ENCODE measurements around the gene GNA15.

GNA15 gene

GRCh38 chr19:3106509-3107141 is 29.2 kb upstream of the GNA15 start:
- no peak for DNase-seq

DNA sequence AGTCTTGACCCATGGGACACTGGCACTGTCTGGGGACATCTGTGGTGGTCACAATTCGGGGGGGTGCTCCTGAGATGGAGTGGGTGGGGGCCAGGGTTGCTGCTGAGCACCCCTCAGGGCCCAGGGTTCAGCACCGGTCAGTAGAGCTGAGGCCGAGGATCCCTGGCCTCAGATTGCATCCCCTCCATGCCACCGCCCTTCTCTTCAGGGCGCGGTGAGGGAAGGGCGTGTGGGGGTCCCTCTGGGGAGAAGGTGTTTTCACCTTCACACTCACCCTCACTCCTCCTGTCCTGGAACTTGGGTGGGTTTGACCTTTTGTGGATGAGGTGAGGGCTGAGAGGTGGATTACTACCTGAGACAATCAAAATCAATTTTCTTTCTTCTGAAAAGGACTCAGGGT is 28.2 kb upstream of the GNA15 start:
- DNase-seq = no peak

DNA sequence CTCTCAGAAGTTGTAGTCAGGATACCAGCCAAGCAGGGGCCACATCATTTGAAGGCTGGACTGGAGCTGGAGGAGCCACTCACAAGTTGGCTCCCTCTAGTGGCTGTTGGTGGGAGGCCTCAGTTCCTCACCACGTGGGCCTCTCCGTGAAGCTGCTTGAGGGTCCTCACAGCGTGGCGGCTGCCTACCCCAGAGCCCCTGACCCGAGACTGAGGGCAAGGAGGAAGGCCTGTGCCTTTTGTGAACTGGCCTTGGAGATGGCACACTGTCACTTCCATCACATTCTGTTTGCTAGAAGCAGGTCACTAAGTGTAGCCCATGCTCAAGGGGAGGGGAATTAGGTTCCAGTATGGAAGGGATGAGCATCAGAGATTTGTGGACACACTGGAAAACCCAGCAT is 27.1 kb upstream of the GNA15 start:
- DNase-seq = peak; percentile 67

GRCh38 chr19:3109491-3109890 is 26.3 kb upstream of the GNA15 start:
- no peak for DNase-seq

DNA sequence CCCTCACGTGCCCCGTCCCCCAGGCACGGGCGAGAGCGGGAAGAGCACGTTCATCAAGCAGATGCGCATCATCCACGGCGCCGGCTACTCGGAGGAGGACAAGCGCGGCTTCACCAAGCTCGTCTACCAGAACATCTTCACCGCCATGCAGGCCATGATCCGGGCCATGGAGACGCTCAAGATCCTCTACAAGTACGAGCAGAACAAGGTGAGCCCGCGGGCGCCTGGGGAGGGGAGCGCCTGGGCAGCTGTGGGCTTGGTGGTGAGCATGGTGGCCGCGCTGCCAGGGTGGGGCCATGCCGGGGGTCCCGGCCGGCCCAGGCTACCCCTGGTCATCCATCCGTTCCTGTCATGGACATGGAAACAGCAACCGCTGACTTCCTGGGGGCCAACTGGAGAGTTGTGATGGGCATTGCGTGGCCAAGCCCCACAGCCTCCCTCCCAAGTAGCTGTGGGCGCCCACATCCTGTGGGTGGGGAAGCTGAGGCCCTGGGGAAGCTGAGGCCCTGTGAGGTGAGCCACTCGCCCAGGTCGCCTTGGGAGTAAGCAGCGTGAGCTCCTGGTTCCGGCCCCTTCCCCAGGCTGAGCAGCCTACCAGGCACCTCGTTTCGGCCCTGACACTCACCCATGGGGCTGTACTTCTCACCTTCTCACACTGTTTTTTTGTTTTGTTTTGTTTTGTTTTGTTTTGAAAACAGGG is 25.6 kb upstream of the GNA15 start:
- DNase-seq = no peak

DNA sequence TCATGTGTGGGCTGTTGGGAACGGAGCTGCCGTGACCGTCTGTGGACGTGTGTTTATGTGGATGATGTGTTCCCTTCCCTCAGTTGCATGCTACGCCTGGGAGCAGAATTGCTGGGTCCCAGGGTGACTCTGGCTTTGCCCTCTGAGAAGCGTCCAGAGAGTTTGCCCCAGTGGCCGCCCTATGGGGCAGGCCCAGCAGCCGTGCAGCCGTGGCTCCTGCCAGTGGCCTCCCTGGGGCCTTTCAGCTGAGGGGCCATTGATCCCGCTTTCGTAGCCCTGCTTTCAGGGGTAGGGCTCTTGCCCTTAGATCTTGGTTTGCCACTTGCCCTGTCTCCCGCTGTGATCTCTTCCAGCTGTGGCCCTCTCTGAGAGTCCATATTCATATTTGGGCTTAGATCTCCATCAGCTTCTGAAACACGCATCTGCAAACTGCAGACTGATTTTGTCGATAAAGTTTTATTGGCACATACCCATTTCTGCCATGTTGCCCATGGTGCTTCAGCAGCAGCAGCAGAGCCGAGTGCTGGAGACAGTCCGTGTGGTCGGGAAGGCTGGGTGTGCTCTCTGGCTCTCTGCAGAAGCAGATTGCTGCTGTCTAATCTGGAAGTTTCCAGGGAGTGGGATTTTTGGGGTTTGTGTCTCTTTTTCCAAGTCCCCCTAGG is 24.1 kb upstream of the GNA15 start:
- no peak for DNase-seq

DNA sequence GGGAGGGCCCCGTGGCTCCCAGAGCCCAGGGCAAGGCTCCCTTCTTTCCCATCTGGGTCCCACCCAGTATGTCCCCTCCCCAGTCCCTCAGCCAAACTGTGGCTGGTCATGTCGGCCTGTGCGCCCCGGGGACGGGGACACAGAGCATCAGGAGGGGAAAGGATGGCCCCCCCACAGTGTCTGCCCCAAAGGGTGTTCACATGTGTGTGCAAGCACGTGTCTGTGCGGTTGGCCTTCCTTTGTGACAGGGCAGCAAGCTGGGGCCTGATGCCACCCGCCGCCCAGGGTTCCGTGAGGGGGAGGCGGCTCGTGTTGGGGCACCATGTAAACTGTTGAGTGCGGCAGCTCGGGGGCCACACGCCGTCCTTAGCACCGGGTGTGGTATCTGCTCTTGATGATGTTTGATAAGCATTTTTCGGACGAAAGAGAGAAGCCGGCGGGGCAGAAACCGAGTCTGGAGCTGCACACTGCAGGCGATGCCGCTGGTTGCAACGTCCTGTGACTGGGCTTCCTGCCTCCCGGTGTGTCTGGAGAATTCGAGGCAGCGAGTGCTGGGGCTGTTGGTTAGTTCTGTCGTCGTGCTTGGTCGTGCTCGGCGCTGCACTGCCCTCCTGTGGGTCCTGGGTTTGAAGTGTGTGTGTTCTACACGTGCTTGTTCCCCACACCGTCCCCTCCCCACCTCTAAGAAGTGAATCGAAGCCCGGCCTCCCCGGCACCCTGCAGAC is 23.3 kb upstream of the GNA15 start:
- no peak for DNase-seq

GRCh38 chr19:3113100-3114017 is 22.5 kb upstream of the GNA15 start:
- DNase-seq = no peak

- no peak for DNase-seq
Observed at GRCh38 chr19:3114018-3114726, 21.7 kb upstream of the GNA15 start.

DNA sequence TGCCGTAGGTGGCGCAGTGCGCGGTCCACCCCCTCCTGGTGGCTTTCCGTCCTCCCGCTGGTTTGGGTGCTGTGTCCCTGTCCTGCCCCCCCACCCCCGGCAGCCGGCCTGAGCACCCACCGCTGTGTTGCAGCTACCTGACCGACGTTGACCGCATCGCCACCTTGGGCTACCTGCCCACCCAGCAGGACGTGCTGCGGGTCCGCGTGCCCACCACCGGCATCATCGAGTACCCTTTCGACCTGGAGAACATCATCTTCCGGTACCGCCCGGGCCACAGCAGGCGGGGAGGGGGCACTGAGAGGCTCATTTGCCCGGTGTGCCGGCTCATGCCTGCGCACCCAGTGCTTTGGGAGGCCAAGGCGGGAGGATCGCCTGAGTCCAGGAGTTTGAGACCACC is 21.0 kb upstream of the GNA15 start:
- DNase-seq = no peak

DNA sequence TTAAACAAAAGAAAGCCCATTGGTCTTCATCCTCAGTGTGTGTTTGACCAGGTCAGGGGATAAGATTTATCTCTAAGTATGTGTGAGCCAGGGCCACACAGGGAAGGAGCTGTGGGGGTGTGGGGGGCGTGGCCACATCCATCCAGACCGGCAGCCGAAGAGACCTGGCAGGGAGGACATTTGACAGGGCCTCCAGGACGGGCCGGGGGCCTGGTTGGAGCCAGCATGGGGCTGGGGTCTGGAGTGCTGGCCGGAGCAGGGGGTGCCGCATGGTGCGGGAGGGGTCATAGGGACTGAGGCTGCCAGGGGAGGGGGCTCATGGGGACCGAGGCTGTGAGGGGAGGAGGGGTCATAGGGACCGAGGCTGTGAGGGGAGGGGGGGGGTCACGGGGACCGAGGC is 20.4 kb upstream of the GNA15 start:
- no peak for DNase-seq

DNA sequence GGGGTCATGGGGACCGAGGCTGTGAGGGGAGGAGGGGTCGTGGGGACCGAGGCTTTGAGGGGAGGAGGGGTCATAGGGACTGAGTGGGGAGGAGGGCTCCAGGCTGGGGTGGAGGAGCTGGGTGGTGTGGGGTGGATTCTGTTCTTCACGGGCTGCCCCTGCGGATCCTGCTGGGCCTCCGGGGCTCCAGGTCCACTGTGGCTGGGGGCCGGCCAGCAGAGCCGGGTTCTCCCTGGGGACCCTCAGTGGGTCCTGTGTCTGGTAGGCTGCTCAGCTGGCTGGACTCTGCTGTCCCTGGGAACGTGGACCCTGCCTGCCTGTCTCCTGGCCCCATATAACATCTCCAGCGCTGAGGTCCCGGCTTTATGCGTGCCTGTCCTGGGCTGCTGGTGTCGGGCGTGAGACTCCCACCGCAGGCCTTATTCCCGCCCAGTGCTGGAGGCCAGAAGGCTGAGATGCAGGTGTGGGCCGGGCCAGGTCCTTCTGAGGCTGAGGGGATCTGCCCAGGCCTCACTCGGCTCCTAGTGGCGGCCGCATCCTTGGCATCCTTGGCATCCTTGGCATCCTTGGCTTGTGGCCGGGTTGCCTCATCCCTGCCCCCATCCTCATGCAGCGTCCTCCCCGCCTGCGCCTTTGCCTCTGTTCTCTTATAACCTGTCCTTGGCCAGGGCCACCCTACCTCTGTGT is 19.8 kb upstream of the GNA15 start:
- DNase-seq = no peak

GRCh38 chr19:3116621-3117020 is 19.2 kb upstream of the GNA15 start:
- no peak for DNase-seq

DNA sequence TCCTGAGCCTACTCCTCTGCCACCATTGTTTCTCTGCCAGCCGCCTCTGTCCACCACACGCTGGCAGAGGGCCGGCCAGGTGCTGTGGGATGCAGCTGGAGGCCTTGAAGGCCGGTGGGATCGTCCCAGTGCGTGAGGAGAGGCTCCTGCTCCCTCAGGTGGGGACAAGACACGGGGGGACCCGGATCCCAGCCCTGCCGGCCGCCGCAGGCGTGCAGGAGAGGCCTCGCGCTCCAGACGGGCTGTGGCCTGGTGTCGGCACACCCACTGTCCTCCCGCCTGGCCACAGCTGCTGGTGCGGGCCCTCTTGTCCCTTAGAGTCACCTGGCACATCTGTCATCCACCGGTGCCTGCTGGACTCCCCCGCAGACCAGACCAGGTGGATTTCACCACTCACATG is 18.1 kb upstream of the GNA15 start:
- no peak for DNase-seq

GRCh38 chr19:3118232-3119070 is 17.4 kb upstream of the GNA15 start:
- DNase-seq = no peak

DNA sequence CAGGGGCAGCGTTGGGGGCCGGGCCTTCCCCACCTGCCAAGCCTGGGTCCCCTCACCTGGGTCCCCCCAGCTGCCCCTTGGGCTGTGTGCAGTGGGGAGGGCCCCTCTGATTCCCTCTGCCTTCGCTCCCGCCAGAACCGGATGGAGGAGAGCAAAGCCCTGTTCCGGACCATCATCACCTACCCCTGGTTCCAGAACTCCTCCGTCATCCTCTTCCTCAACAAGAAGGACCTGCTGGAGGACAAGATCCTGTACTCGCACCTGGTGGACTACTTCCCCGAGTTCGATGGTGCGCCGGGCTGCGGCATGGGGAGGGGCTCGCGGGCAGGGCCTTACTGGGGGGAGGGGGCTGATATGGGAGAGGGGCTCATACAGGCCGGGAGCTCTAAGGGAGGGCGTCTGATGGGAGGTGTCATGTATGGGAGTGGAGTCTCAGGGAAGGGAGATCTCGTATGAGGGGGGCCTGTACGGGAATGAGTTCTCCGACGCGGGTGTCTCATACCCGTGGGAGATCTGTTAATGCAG is 16.7 kb upstream of the GNA15 start:
- no peak for DNase-seq

- no peak for DNase-seq
Observed at GRCh38 chr19:3119693-3120380, 16.0 kb upstream of the GNA15 start.

DNA sequence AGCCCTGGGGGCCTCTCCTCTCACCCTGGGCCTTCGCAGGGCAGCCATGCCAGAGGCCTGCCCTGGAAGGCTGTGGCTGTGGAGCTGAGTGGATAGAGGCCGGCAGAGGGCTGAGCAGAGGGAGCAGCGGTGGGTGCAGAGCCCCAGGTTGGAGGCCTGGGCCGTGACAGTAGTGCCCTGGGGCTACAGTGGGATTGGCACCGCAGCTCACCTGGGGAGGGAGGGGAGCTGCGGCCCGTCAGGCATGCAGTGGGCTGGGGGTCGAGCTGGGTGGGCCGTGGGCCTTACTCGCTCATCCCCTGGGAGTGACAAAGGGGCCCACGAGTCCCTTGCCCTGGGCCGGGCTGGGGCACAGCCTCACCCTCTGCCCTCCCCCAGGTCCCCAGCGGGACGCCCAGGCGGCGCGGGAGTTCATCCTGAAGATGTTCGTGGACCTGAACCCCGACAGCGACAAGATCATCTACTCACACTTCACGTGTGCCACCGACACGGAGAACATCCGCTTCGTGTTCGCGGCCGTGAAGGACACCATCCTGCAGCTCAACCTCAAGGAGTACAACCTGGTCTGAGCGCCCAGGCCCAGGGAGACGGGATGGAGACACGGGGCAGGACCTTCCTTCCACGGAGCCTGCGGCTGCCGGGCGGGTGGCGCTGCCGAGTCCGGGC is 15.1 kb upstream of the GNA15 start:
- no peak for DNase-seq

- no peak for DNase-seq
Observed at GRCh38 chr19:3121396-3121795, 14.4 kb upstream of the GNA15 start.
